ENCODE data around the gene RAB33B.

DNA sequence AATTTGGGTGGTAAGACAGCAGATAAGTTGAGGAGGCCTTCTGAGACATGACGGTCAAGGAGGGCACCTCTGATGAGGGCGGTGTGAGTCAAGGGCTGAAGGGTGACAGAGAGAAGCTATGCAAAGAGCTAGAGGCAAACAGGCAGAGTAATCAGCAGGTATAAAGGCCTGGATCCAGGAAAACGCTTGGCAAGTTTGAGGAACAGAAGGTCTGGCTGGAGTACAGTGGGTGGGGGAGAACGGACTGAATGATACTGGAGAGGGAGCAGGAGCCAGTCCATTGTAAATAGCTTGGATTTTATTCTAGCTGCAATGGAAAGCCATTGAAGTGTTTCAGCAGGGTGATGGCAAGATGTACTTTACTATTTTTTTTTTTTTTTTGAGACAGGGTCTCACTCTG, 39.3 kb downstream of the RAB33B start:
- TF ChIP-seq, protein P1, sequence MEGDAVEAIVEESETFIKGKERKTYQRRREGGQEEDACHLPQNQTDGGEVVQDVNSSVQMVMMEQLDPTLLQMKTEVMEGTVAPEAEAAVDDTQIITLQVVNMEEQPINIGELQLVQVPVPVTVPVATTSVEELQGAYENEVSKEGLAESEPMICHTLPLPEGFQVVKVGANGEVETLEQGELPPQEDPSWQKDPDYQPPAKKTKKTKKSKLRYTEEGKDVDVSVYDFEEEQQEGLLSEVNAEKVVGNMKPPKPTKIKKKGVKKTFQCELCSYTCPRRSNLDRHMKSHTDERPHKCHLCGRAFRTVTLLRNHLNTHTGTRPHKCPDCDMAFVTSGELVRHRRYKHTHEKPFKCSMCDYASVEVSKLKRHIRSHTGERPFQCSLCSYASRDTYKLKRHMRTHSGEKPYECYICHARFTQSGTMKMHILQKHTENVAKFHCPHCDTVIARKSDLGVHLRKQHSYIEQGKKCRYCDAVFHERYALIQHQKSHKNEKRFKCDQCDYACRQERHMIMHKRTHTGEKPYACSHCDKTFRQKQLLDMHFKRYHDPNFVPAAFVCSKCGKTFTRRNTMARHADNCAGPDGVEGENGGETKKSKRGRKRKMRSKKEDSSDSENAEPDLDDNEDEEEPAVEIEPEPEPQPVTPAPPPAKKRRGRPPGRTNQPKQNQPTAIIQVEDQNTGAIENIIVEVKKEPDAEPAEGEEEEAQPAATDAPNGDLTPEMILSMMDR (IDR thresholded peaks at IDR 0.05) = no peak
- no peak for TF ChIP-seq EP300 (IDR thresholded peaks at IDR 0.05; ENCODE audit: low read depth)
- TF ChIP-seq POLR2AphosphoS5 (IDR thresholded peaks at IDR 0.05) = no peak
- no peak for TF ChIP-seq POLR2A (IDR thresholded peaks at IDR 0.05)

Measured in transverse colon (tissue), 4 donors.